SW480 (cell line): ENCODE data around the gene SLC26A2.
"Not testable (repeated sequence)": the region's sequence is repeated elsewhere in the genome, so short reads cannot be mapped to it uniquely, and the experiment has no call there.

Source experiments
- DNase-seq: peaks from one replicate; pipeline ENCODE4 v3.0.0-alpha.2; 2016; ENCODE audit warnings: low spot score

Gene SLC26A2

DNA sequence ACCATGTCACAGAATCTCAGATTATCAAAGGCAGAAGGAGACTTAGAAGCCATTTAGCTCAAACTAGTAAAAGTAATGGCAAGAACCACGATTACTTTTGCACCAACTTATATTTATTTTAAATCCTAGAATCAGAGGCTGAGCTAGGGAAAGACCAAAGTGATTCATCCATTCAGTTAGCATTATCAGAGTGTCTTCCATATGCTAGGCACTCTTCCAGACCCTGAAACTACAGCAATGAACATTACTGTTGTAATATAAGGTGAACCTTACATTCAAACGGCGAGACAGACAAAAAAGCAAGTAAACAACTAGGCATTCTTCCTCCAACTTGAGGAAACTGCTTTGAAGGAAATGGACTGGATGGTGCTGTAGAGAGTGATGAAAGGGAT lies 23.9 kb upstream of the SLC26A2 start:
- DNase-seq, result no peak

DNA sequence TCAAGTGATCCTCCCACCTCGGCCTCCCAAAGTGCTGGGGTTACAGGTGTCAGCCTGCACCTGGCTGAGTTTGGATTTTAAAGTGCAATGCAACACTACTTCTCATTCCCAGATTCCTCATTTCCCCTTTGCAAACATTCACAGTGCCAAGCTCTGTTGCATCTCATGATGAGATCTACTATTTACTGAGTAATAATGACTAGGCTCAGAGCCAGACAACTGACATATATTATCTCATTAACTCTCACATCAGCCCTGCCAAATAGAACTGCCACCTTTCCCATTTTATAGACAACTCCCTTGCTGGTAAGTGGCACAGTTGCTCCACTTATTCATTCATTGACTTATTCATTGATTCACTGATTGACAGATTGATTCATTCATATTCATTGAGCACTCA lies 22.9 kb upstream of the SLC26A2 start:
- DNase-seq, result no peak

DNA sequence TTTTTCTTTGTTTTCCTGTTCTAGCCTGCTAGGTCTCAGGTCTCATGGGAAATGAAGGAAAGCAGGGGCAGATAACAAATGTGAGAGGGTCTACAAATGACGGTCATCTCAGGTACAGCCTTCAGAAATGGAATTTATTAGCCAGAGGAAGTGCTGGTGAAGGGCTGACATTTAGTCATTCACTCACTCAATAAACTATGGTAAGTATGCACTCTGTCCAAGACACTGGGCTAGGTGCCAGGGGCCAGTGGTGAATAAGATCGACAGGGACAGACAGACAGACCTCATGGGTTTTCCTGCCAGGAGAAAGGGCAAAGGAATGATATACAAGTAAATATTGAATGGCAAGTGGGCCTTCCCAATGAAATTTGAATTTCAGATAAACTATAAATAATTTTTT lies 22.3 kb upstream of the SLC26A2 start:
- DNase-seq, result peak; percentile 32

DNA sequence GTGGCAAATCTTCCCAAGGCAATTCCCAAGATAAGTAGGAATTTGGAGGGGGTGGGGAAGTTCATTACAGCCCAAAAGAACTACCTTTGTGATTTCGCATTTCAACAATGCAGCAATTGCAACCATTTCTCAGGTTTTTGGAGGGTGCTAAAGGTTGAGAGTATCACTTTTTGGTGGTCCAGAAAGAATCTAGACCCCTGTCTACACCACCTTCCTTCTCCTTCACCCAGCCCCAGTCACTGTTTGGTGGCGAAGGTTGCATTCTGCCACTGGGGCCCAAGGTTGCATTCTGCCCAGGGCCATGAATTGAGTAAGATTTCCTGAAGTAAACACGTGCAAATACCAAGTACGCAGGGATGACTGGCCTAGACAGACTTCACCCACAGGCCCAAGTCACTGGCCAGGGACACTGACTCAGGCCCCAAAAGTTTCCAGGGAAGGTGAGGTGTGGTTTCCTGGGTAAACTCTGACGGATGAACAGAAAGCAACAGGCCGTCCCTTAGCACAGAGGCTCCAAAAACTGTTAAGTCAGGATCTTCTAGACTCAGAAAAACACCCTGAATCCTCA lies 21.7 kb upstream of the SLC26A2 start:
- no peak for DNase-seq

DNA sequence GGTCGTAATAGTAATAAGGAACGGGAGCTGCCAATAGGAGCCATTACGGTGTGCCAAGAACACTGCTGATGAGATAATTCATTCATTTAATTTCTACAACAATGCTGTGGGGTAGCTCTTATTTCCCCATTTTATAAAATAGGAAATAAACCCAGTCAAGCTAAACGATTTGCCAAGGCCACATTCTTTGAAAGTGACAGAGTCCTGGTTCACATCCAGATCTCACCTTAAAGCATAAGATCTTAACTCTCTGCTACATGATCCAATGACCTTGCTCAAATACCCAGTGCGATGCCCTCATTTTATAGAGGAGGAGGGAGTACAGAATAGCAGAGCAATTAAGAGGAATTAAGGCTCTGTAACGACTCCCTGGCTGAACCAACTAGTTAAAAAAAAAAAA lies 21.0 kb upstream of the SLC26A2 start:
- no peak for DNase-seq

DNA sequence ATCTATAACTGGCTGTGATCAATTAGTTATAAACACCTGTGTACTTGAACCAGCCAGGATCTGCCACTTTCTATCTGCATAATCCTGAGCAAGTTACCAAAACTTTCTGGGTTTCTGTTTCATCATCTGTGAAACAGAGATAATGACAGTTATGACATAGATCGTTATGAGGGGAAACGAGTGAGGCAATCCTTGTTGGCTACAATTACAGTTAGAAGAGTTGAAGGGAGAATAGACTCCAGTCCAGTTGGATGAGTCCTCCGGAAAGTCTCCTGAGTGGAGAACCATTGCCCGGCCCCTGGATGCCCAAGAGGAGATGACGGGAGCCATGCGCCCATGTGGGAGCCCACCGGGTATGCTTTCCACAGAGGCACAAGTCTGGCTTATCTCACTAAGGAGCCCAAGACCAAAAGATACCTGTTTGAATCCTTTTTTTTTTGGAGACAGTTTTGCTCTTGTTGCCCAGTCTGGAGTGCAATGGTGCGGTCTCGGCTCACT lies 20.4 kb upstream of the SLC26A2 start:
- DNase-seq, result no peak

DNA sequence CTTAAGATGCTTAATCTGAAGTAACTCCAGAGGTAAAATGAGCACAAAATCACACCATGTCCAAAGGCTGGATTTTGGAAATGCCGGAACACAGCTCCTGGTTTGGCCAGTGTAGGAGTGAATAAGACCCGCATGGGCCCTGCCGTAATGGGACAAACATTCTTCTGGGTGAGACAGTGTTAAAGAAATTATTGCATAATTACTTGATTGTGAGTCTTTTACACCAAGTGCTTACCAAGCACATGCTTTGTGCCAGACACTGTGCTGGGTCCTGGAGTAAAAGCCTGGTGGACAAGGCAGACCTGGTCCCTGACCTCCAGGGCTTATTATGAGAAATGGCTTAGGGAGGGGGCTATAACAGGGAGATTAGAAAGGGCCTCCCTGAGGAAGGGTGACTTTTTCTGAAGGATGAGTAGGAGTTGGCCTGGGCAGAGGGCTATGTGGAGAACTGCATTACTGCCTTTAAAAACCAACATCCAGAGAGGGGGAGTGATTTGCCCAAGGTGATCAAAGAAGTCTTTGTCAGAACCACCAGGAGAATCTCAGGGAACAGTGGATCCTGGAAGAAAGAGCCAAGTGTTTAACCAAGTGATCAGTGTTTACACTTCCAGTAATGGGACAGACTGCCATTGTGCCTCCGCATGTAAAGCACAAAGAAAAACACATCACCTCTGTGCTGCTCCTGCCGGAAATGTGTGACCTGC lies 19.5 kb upstream of the SLC26A2 start:
- peak; percentile 13 for DNase-seq

DNA sequence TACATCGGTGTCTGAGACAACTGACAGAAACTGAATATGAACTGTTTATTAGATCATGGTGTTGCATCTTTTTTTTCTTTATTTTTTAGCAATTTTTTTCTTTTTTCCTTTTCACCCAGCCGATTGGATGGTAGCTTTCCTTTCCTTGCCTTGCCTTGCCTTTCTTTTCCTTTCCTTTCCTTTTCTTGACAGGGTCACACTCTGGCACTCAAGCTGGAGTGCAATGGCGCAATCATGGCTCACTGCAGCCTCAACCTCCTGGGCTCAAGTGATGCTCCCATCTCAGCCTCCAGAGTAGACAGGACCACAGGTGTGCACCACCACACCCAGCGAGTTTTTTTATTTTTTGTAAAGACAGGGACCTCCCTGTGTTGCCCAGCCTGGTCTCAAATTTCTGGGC lies 18.8 kb upstream of the SLC26A2 start:
- no peak for DNase-seq

DNA sequence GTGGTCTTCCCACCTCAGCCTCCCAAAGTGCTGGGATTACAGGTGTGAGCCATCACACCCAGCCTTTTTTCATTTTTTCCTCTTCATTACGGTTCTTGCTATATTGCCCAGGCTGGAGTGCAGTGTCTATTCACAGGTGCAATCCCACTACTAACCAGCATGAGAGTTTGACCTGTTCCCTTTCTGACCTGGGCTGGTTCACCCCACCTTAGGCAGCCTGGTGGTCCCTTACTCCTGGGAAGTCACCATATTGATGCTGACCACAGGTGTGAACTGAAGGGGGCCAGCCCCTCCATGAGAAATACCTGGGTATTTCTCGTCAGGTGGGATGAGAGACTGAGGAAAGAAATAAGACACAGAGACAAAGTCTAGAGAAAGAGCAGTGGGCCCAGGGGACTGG lies 18.4 kb upstream of the SLC26A2 start:
- DNase-seq, result no peak

DNA sequence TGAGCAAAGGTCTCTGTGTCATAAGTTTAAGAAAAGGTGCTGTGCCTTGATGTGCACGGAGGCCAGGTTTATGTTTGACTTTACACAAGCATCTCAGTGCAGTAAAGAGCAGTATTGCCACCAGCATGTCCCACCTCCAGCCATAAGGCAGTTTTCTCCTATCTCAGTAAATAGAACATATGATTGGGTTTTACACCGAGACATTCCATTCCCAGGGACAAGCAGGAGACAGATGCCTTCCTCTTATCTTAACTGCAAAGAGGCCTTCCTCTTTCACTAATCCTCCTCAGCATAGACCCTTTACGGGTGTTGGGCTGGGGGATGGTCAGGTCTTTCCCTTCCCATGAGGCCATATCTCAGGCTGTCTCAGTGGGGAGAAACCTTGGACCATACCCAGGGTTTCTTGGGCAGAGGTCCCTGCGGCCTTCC lies 17.8 kb upstream of the SLC26A2 start:
- DNase-seq, result not testable (repeated sequence)

DNA sequence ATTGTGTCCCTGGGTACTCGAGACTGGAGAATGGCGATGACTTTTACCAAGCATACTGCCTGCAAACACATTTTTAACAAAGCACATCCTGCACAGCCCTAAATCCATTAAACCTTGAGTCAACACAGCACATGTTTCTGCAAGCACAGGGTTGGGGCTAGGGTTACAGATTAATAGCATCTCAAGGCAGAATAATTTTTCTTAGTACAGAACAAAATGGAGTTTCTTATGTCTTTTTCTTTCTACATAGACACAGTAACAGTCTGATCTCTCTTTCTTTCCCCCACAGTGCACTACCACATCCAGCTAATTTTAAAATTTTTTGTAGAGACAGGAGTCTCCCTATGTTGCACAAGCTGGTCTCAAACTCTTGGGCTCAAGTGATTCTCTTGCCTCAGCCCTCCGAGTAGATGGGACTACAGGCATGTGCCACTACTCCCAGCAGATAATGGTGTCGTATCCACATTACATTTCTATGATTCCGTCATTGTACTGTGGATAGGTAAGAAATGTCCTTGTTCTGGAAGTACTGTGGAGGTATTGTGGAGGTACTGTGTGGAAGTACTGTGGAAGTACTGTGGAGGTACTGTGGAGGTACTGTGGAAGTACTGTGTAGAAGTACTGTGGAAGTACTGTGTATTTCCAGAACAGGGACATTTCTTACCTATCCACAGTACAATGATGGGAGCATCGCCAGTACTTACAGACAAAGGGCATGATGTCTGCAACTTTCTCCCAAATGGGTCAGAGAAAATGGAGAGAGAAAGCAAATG lies 17.2 kb upstream of the SLC26A2 start:
- DNase-seq, result not testable (repeated sequence)

DNA sequence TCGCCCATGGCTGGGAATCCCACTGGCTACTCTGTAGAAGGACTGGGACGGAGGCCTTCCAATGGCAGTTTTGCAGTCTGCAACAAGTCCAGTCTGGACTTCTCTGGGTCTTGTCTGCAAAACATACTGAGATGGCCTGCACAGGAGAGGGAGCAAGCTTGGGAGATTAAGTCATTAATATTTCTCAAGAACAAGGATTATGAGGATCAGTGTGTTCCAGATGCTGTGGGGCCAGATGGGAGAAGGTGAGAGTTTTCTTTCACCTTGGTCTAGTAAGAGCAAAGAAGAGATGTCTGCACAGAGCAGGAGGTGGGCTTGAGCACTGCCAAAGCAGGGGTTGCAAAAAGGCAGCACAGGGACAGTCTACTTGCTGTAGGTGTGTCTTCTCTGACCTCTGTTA lies 15.9 kb upstream of the SLC26A2 start, which contains the start of gene PDE6A:
TSS of gene PDE6A (minus strand) at position 128 of the 400 bp plus-strand sequence. CDS start at position 8, 120 bp downstream.
- no peak for DNase-seq

DNA sequence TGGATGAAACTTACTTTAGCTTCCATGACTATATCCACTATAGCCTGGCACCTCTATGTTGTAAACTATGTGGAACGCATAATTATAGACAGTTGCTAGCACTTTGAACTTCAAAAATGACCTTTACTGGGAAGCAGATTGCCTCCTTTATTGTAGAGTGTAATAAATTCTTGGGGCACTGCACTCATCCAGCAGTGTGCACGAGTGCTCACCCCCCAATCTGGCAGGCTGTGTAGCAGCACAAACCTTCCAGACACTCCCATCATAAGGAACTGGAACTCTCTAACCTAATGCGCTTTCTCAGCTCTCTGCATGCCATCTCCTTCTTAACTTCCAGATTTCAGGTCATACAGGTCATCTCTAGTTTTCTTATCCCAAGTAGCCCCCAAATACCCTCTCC lies 14.4 kb upstream of the SLC26A2 start:
- no peak for DNase-seq

DNA sequence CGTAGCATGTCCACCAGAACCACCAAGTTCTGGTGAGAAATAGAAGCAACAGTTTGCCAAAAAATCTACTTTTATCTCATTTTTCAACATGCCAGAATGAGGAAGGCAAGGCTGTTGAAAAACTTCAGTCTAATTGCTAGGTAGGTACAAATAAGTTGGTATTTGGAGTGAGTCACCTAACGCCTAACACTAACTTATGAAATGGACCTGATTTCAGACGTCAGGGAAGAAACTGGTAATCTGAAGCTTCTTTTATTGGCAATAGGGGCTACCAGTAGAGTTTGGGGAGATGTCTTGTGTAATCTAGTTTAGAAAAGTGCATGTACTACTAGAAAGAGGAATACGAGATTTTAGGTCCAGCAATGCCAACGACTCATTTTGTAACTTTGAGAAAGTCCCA lies 11.6 kb upstream of the SLC26A2 start:
- DNase-seq, result no peak

DNA sequence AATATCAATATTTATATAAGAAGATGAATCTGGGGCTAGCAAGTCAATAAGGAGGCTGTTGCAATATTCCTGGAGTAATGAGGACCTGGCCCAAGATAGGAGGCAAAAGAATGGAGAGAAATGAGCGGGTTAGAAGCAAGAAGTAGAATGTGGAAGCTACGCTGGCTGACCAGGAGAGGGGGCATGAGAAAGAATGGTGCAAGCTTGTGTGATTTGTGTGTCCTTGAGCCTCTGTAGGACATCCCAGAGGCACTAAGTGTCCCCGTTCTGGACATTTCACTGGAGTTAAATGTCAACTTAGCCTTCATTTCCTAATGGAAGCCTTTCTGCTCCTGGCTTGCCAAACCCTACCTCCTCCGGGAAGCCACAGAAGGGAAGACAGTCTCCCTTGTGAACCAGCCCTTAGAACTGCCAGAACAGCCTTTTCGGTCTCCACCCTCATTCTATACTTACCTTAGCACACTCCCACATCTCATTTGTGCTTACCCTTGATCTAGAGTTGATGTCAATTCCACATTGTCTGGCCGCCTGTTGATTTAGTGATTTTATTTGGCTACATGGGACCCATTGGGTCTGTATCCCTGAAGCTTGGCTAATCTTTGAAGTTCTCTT lies 9.3 kb upstream of the SLC26A2 start:
- no peak for DNase-seq

DNA sequence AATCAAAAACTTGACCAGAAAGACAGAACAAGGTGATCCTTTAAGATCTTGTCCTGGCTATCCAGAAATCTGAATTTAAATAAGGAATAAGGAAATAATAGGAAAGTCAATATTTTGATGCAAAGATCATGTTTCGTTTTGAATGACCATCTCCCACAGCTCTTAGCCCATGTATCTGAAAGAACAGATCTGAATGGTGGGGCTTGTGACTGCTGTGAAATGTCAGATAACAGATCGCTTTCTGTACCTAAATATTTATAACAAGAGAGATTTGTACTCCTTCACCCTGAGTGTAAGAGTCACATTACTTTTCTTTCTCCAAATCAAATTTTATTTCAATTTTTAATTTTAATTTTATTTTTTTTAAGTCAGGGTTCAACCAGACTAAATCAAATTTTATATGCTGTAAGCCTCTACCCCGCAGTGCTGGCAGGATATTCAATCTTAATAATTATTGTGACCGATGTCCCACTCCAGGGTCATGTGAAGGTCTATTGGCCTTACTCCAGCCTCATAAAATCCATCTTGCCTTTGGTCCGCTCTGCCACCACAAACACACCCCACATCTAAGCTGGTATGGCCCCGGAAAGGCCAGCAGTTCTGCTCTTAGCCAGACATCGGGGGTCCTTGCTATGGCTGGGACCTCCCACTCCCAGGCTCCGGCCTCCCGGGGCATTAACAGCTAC lies 7.0 kb upstream of the SLC26A2 start:
- no peak for DNase-seq

DNA sequence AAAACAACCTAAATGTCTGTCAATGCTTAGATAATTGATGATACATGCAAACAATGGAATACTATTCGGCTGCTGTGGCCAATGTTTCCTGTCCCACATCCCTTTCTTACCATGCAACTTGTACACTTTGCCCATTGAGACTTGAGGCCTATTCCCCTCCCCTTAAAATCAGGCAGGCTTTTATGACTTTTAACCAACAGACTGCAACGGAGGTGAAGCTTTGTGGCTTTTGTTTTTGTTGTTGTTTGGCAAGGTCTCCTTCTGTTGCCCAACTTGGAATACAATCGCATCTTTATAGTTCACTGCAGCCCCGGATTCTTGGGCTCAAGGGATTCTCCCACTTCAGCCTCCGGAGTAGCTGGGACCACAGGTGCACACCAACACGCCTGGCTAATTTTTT lies 5.8 kb upstream of the SLC26A2 start:
- peak; percentile 14 for DNase-seq

DNA sequence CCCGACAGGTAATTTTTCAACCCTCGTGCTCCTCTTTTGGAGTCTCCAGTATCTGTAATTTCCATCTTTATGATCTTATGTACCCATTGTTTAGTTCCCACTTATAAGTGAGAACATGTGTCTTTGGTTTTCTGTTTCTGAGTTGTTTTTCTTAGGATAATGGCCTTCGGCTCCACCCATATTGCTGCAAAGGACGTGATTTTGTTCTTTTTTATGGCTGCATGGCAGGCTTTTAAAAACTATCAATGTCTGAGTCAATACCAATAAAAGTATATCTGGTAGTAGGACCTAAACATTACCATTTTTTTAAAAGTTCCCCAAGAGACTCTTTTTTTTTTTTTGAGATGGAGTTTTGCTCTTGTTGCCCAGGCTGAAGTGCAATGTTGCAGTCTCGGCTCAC lies 3.9 kb upstream of the SLC26A2 start:
- no peak for DNase-seq

DNA sequence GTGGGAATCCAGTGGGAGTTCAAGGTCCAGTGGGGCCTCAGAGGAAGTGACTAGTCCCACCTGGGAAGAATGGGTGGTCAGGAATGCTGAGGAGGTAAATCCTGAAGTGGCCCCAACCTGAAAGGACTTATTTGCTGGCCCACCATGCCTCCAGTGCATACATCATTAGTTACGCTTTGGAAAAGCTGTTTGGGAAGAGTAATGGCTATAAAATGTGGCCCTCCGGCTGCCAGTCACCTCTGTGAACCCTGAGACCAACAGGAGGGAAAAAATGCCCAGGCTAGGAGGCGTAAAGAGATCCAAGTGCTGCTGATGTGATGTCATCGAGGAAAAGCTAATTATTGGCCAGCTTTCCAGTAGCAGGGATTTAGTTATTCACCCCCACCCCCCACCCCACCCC lies 2.7 kb upstream of the SLC26A2 start:
- no peak for DNase-seq

DNA sequence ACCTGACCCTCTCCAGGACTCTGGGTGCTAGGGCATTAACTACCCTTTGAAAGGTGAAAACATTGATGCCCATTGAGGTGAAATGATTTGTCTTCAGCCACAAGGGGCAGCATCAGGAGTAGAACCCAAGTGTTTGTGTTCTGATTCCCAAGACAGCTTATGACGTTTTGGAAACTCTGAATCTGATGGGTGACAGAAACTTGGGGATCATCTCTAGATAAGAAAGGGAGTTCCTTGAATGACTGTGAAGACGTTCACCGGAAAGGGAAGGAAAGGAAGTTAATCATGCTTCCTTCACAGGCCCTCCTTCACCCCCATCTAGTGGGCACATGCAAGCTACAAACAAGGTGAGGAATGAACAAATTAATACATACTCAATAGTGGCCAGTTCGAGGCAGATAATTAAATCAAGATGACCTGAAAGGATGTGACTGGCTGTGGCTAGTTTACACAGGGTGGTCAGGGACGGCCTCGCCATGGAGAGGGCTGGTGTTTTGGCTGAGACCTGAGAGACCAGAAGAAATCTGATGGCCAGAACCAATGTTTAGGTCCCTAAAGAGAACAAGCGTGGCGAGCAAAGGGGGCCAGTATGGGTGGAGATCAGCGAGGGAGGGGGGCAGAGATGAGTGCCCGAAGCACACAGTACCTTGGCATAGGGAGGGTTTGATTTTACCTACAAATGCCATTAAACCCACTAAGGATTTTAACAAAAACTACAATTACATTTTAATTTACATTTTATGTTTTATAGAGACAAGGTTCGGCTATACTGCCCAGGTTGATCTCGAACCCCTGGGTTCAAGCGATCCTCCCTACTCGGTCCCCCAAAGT lies 937 bp upstream of the SLC26A2 start:
- DNase-seq, result peak; percentile 48

DNA sequence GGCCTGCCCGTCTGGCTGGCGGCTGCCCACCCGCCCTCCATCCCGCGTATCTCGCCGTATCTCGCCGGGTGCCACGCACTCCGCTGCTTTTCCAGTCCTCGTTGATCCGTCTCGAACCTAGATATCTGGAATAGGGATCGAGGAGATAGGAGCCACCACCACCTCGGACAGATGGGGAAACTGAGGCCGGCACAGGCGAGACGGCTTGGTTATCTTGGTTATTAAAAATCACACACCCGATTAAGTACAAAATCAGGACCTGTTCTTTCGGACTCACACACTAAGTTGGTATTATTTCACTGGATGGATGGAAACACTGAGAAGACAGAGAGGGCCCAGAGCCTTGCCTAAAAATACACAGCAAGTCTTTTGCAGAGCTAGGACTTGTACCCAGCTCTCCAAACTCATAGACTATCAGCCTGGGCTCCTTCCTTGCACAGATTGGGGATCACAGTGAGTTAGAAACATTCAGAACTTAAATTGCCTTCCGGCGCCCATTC lies 678 bp downstream of the SLC26A2 start:
- DNase-seq, result no peak
